H1 (cell line): ENCODE results near the gene UMOD. TPM values are rescaled to one million over a fixed set of nuclear protein-coding genes. Genes with fewer than 3 reads are reported as not detected.

Source experiments
- CTCF ChIA-PET: fragments of 300-600 bp; sonication (Branson Sonifier 250); formaldehyde crosslinking; loops from one replicate; lab custom pipeline; 2021; ENCODE audit not compliant: partially characterized antibody; lab: Charles Lee
- POLR2A ChIA-PET: fragments of 300-600 bp; sonication (Branson Sonifier 250); formaldehyde crosslinking; loops from one replicate; lab custom pipeline; 2021; ENCODE audit warnings: inconsistent platforms; ENCODE audit not compliant: partially characterized antibody; lab: Charles Lee
- DNase-seq, 2 experiments: peaks; one replicate each; pipeline versions ENCODE4 v3.0.0 to v3.0.0-alpha.2; 2010 to 2022; ENCODE audit warnings: low spot score in 2 of 2, low read depth in 1 of 2, mixed read lengths in 1 of 2
- FAIRE-seq: peaks from 2 replicates; lab custom pipeline; 2011; peaks lifted over from hg19 to GRCh38; lab: Jason Lieb, UNC
- H2AFZ ChIP-seq: 2 replicates; pipeline ENCODE4 v1.8.1; 2012; ENCODE audit warnings: low read length, inconsistent platforms
- H2AK5ac ChIP-seq: 2 replicates; pipeline ENCODE4 v1.6.1; 2013; ENCODE audit warnings: low read depth, low read length
- H2BK120ac ChIP-seq: replicated peaks from 2 replicates; pipeline ENCODE3; 2013; ENCODE audit warnings: low read depth, low read length, inconsistent platforms
- H2BK12ac ChIP-seq: 2 replicates; pipeline ENCODE4 v1.6.1; 2013; ENCODE audit warnings: low read depth, low read length
- H2BK15ac ChIP-seq: 2 replicates; pipeline ENCODE4 v1.6.1; 2013; ENCODE audit warnings: low read length
- H2BK20ac ChIP-seq: 2 replicates; pipeline ENCODE4 v1.6.1; 2013; ENCODE audit warnings: low read length
- H2BK5ac ChIP-seq: 2 replicates; pipeline ENCODE4 v1.6.1; 2013; ENCODE audit warnings: low read depth, low read length
- H3K14ac ChIP-seq: 2 replicates; pipeline ENCODE4 v1.6.1; 2013; ENCODE audit warnings: inconsistent platforms; ENCODE audit not compliant: insufficient read length
- H3K18ac ChIP-seq: 2 replicates; pipeline ENCODE4 v1.6.1; 2013; ENCODE audit warnings: low read length; ENCODE audit errors: extremely low read depth
- H3K23ac ChIP-seq: 2 replicates; pipeline ENCODE4 v1.6.1; 2013; ENCODE audit warnings: inconsistent platforms; ENCODE audit not compliant: insufficient read length
- H3K23me2 ChIP-seq: 2 replicates; pipeline ENCODE4 v1.6.1; 2013; ENCODE audit warnings: low read depth, low read length
- H3K27ac ChIP-seq: 2 replicates; pipeline ENCODE4 v1.6.1; 2011; ENCODE audit warnings: low read depth, low read length, inconsistent platforms
- H3K27me3 ChIP-seq, 4 experiments: replicated peaks in 1 of 4; 1 replicate in 1 of 4; 2 replicates in 3 of 4; pipeline versions ENCODE4 v1.6.1 to v1.8.1; 2011 to 2013; ENCODE audit warnings: low read length in 3 of 4, mild to moderate bottlenecking in 3 of 4, inconsistent platforms in 2 of 4, mixed read lengths in 2 of 4, moderate library complexity in 1 of 4; ENCODE audit not compliant: control insufficient read depth in 3 of 4, insufficient read depth in 3 of 4; ENCODE audit errors: extremely low read depth in 1 of 4
- H3K36me3 ChIP-seq, 4 experiments: 2 replicates each; pipeline versions ENCODE4 v1.6.1 to v1.8.1; 2011 to 2013; ENCODE audit warnings: mild to moderate bottlenecking in 4 of 4, low read length in 3 of 4, moderate library complexity in 2 of 4, control low read depth in 1 of 4, inconsistent platforms in 1 of 4; ENCODE audit not compliant: insufficient read depth in 4 of 4, control insufficient read depth in 2 of 4
- H3K4ac ChIP-seq: replicated peaks from 2 replicates; pipeline ENCODE3; 2013; ENCODE audit warnings: low read length, low read depth, mixed read lengths, inconsistent platforms; ENCODE audit not compliant: insufficient read length
- H3K4me1 ChIP-seq, 4 experiments: replicated peaks in 1 of 4; 1 replicate in 1 of 4; 2 replicates in 3 of 4; pipeline versions ENCODE4 v1.6.1 to v1.8.1; 2011 to 2013; ENCODE audit warnings: low read length in 3 of 4, inconsistent platforms in 2 of 4, mixed read lengths in 1 of 4; ENCODE audit not compliant: insufficient read depth in 4 of 4, control insufficient read depth in 3 of 4
- H3K4me2 ChIP-seq, 2 experiments: 2 replicates each; pipeline versions ENCODE4 v1.6.1 to v1.8.1; 2011 to 2013; ENCODE audit warnings: low read depth in 2 of 2, low read length in 2 of 2, control low read depth in 1 of 2, inconsistent platforms in 1 of 2, mild to moderate bottlenecking in 1 of 2; ENCODE audit not compliant: insufficient read depth in 1 of 2
- H3K4me3 ChIP-seq, 4 experiments: fragments of 200-600, 300-600 bp in 1 of 4; sonication (generic), shearing (Covaris generic), sonication (Bioruptor Twin) in 1 of 4; 2 replicates each; pipeline versions ENCODE4 v1.5.1 to v1.8.1; 2011 to 2016; ENCODE audit warnings: low read length in 4 of 4, low read depth in 3 of 4, control low read depth in 2 of 4, inconsistent platforms in 2 of 4, mild to moderate bottlenecking in 2 of 4, mixed read lengths in 1 of 4, moderate library complexity in 1 of 4; ENCODE audit not compliant: insufficient read depth in 2 of 4; ENCODE audit errors: extremely low read depth in 1 of 4
- H3K56ac ChIP-seq: replicated peaks from 2 replicates; pipeline ENCODE3; 2013; ENCODE audit warnings: low read depth, mild to moderate bottlenecking, mixed read lengths, low read length, inconsistent platforms; ENCODE audit not compliant: insufficient read length
- H3K79me1 ChIP-seq: 2 replicates; pipeline ENCODE4 v1.6.1; 2013; ENCODE audit warnings: low read depth, low read length, control low read depth
- H3K79me2 ChIP-seq, 2 experiments: 2 replicates each; pipeline versions ENCODE4 v1.6.1 to v1.8.1; 2012 to 2013; ENCODE audit warnings: low read length in 2 of 2, mild to moderate bottlenecking in 2 of 2, inconsistent platforms in 1 of 2; ENCODE audit not compliant: insufficient read depth in 2 of 2, control insufficient read depth in 1 of 2
- H3K9ac ChIP-seq, 4 experiments: replicated peaks in 1 of 4; 1 replicate in 1 of 4; 2 replicates in 3 of 4; pipeline versions ENCODE4 v1.6.1 to v1.8.1; 2011 to 2013; ENCODE audit warnings: low read depth in 3 of 4, low read length in 3 of 4, control low read depth in 2 of 4, mild to moderate bottlenecking in 2 of 4, moderate library complexity in 2 of 4, inconsistent platforms in 1 of 4; ENCODE audit errors: extremely low read depth in 1 of 4
- H3K9me3 ChIP-seq, 2 experiments: 2 replicates each; pipeline versions ENCODE4 v1.6.1 to v1.8.1; 2012 to 2013; ENCODE audit warnings: mild to moderate bottlenecking in 2 of 2, moderate library complexity in 2 of 2, control low read depth in 1 of 2, inconsistent platforms in 1 of 2, low read depth in 1 of 2, low read length in 1 of 2, mixed read lengths in 1 of 2; ENCODE audit not compliant: insufficient read depth in 2 of 2
- H4K20me1 ChIP-seq, 2 experiments: replicated peaks in 1 of 2; 2 replicates each; pipeline versions ENCODE3 to v1.8.1; 2011 to 2013; ENCODE audit warnings: inconsistent platforms in 2 of 2, low read length in 2 of 2, mild to moderate bottlenecking in 1 of 2; ENCODE audit not compliant: insufficient read depth in 2 of 2, control insufficient read depth in 1 of 2
- H4K5ac ChIP-seq: 2 replicates; pipeline ENCODE4 v1.6.1; 2013; ENCODE audit warnings: low read length, low read depth, mixed read lengths, inconsistent platforms; ENCODE audit not compliant: insufficient read length
- H4K8ac ChIP-seq: 2 replicates; pipeline ENCODE4 v1.8.0; 2013; ENCODE audit warnings: mild to moderate bottlenecking, moderate library complexity, low read length, inconsistent platforms; ENCODE audit not compliant: insufficient read depth; ENCODE audit errors: extremely low read depth
- H4K91ac ChIP-seq: replicated peaks from 2 replicates; pipeline ENCODE3; 2013; ENCODE audit warnings: low read length, mixed read lengths, inconsistent platforms; ENCODE audit not compliant: insufficient read length
- BCL11A ChIP-seq, 2 experiments: IDR thresholded peaks; one replicate each; pipeline ENCODE4 v1.6.1; 2011; ENCODE audit warnings: low read depth in 2 of 2, low read length in 2 of 2, mild to moderate bottlenecking in 2 of 2
- E2F6 ChIP-seq: IDR thresholded peaks from 2 replicates; pipeline ENCODE4 v1.6.1; 2012; ENCODE audit warnings: inconsistent platforms
- EZH2 ChIP-seq: fragments of 200-600 bp; sonication (generic); IDR thresholded peaks from 2 replicates; pipeline ENCODE4 v1.7.1; 2012; ENCODE audit warnings: low read depth, mild to moderate bottlenecking, moderate library complexity, low read length, inconsistent platforms; ENCODE audit not compliant: severe bottlenecking
- GABPA ChIP-seq: IDR thresholded peaks from 2 replicates; pipeline ENCODE4 v1.6.1; 2011; ENCODE audit warnings: mild to moderate bottlenecking, low read length, moderate library complexity, borderline replicate concordance; ENCODE audit not compliant: insufficient read depth
- JUN ChIP-seq: IDR thresholded peaks from 2 replicates; pipeline ENCODE4 v1.6.1; 2011; ENCODE audit warnings: low read depth, mild to moderate bottlenecking, improper control_type of control experiment, low read length
- MAFK ChIP-seq: IDR thresholded peaks from 2 replicates; pipeline ENCODE4 v1.6.1; 2012; ENCODE audit warnings: low read depth, mild to moderate bottlenecking, improper control_type of control experiment, low read length
- MAX ChIP-seq: IDR thresholded peaks from 2 replicates; pipeline ENCODE4 v1.6.1; 2012; ENCODE audit warnings: inconsistent platforms
- RFX5 ChIP-seq: IDR thresholded peaks from 2 replicates; pipeline ENCODE4 v1.6.1; 2011; ENCODE audit warnings: low read depth, low read length, improper control_type of control experiment, borderline replicate concordance
- RXRA ChIP-seq: IDR thresholded peaks from 2 replicates; pipeline ENCODE4 v1.6.1; 2011; ENCODE audit warnings: low read depth, mild to moderate bottlenecking, low read length, moderate library complexity; ENCODE audit not compliant: insufficient read depth
- SIN3A ChIP-seq, 2 experiments: IDR thresholded peaks in 1 of 2; conservative IDR thresholded peaks in 1 of 2; 2 replicates each; pipeline ENCODE4 v1.6.1; 2011 to 2012; ENCODE audit warnings: low read length in 2 of 2, improper control_type of control experiment in 1 of 2, low read depth in 1 of 2, mild to moderate bottlenecking in 1 of 2
- SIRT6 ChIP-seq: IDR thresholded peaks from one replicate; pipeline ENCODE4 v1.7.1; 2012; ENCODE audit warnings: low read length, inconsistent platforms
- SUZ12 ChIP-seq: fragments of 200-600 bp; sonication (generic); IDR thresholded peaks from 2 replicates; pipeline ENCODE4 v1.6.1; 2012; ENCODE audit warnings: mild to moderate bottlenecking, inconsistent platforms, low read length, moderate library complexity, mixed read lengths
- TEAD4 ChIP-seq: IDR thresholded peaks from 2 replicates; pipeline ENCODE4 v1.6.1; 2012; ENCODE audit warnings: low read depth, low read length, inconsistent platforms, mixed read lengths
- YY1 ChIP-seq: IDR thresholded peaks from 2 replicates; pipeline ENCODE4 v1.6.1; 2011; ENCODE audit warnings: low read depth, mild to moderate bottlenecking, low read length
- WGBS, 2 experiments: shearing (Covaris generic) in 1 of 2; methylation state at CpG; one replicate each; pipeline versions ENCODE4 v1.1.6 to v1.1.7; 2013 to 2015; ENCODE audit warnings: low lambda C conversion rate in 2 of 2, mixed read lengths in 2 of 2, inconsistent platforms in 1 of 2, low coverage in 1 of 2, missing lambda C conversion rate in 1 of 2; ENCODE audit not compliant: insufficient replicate concordance in 2 of 2, insufficient coverage in 1 of 2, insufficient read length in 1 of 2; ENCODE audit errors: extremely low coverage in 1 of 2, missing lambda C conversion rate in 1 of 2; 5-methylcytosine and 5-hydroxymethylcytosine counted together
- polyA plus RNA-seq, 7 experiments: library from polyadenylated mRNA; depleted of rRNA in 3 of 7; stranded (reverse) in 5 of 7; unstranded in 2 of 7; fragments of >200 nt in 5 of 7; fragments of 200-250 nt in 2 of 7; gene quantifications; 1 replicate in 5 of 7; 2 replicates in 1 of 7; 4 replicates in 1 of 7; pipeline versions ENCODE4 v1.2.1 to v1.2.3, GENCODE V29; 2011 to 2013; ENCODE audit warnings: missing spikeins in 2 of 7, mixed read lengths in 2 of 7
- total RNA-seq: library from RNA; stranded (reverse); fragmentation: NEBNext Ultra II Directional; extraction: Animal tissue kit (Norgen Biotek cat#: 25700); gene quantifications from 2 replicates; pipeline ENCODE4 v1.2.1, GENCODE V29; 2021

UMOD gene
- total and polyA plus RNA-seq, 2 of the 8 experiments (the other 6 are each of a cell fraction or from before 2014, with no cell fraction given) = not detected

- Histone ChIP-seq H3K9me3 (peaks cover 0 to 2% of the 10 kb centered on the region in 2 experiments; a peak in 1 of 4 replicates), H3K4me2 (no peak overlapping the region), H2AFZ (no peak overlapping the region), H4K91ac (no peak overlapping the region), H3K4ac (no peak overlapping the region), H3K56ac (no peak overlapping the region), H3K36me3 (no peaks in the 10 kb centered on the region), H3K27me3 (no peaks in the 10 kb centered on the region; a peak in 1 of 7 replicates), H3K79me2 (no peaks in the 10 kb centered on the region), H3K4me3 (no peak overlapping the region), H3K27ac (no peak overlapping the region), H2BK120ac (no peak overlapping the region), H2BK15ac (no peak overlapping the region), H2BK5ac (no peak overlapping the region), H2AK5ac (no peak overlapping the region), H3K23me2 (no peaks in the 10 kb centered on the region), H2BK20ac (no peak overlapping the region), H3K14ac (no peak overlapping the region), H3K18ac (no peak overlapping the region), H4K8ac (no peak overlapping the region), H3K23ac (no peak overlapping the region), H3K4me1 (no peaks in the 10 kb centered on the region), H3K79me1 (no peaks in the 10 kb centered on the region), H4K5ac (no peak overlapping the region), H3K9ac (no peak overlapping the region), H4K20me1 (no peaks in the 10 kb centered on the region), H2BK12ac (no peak overlapping the region)
- ChIA-PET POLR2A (no interaction called here), CTCF (no interaction called here)
- DNase-seq (no peak), FAIRE-seq (no peak)
- 94% methylated on average over 6 of the region's 6 CpGs; no CpG with 5 or more reads in 1 of the 2 experiments for WGBS, 2 experiments
- TF ChIP-seq JUN = no peak
- no peak for TF ChIP-seq SIN3A (conservative IDR thresholded peaks at IDR 0.05 in 1 of 2, IDR thresholded peaks at IDR 0.05 in 1 of 2; ENCODE audit: low read depth in 1 of 2, low read length in 2 of 2)
- no peak for TF ChIP-seq GABPA
- TF ChIP-seq EZH2 = no peak
- no peak for TF ChIP-seq SIRT6
- no peak for TF ChIP-seq SUZ12
- TF ChIP-seq YY1 = no peak
- no peak for TF ChIP-seq MAFK
- no peak for TF ChIP-seq RXRA
- TF ChIP-seq MAX = no peak
- TF ChIP-seq RFX5 = no peak
- TF ChIP-seq E2F6 = no peak
- TF ChIP-seq BCL11A (IDR thresholded peaks at IDR 0.05; ENCODE audit: low read depth in 2 of 2, low read length in 2 of 2) = no peak
- no peak for TF ChIP-seq TEAD4
These were observed 36.8 kb downstream of the UMOD start for GRCh38 chr16:20315764-20316163.
